ENCODE data around the gene SQSTM1. TPM values are rescaled to one million over a fixed set of nuclear protein-coding genes. Genes with fewer than 3 reads are reported as not detected.

Gene SQSTM1
- total and polyA plus RNA-seq, 9 of the 15 experiments (the other 6 are each of a cell fraction or from before 2014, with no cell fraction given): 5.6 to 148 (median 64.0) TPM

GRCh38 chr5:179791881-179792611 lies 28.7 kb upstream of the SQSTM1 start:
- peak overlapping the region in 1 of 2 experiments; percentile 83; a peak in 2 of 4 replicates for H3K9ac ChIP-seq (ENCODE audit: insufficient read depth in 1 of 2, low read depth in 2 of 2, low read length in 2 of 2)
- intact Hi-C loops (cut with micrococcal nuclease): no loop called here
- no peaks in the 10 kb centered on the region for H3K27me3 ChIP-seq (ENCODE audit: control insufficient read depth in 2 of 2, insufficient read depth in 2 of 2, low read length in 2 of 2)
- H3K4me3 ChIP-seq: no peak overlapping the region
- no peaks in the 10 kb centered on the region for H3K9me3 ChIP-seq (replicated peaks; ENCODE audit: control insufficient read depth, insufficient read depth, low read depth, low read length)
- in situ Hi-C loops (cut with MboI): no loop called here
- no peaks in the 10 kb centered on the region for H4K20me1 ChIP-seq (replicated peaks; ENCODE audit: control insufficient read depth, insufficient read depth, low read length)
- 76% methylated on average over 14 of the region's 15 CpGs for WGBS (ENCODE audit: insufficient coverage, low coverage, missing lambda C conversion rate)
- H3K4me1 ChIP-seq (replicated peaks in 1 of 2; ENCODE audit: control insufficient read depth in 2 of 2, insufficient read depth in 2 of 2, low read length in 2 of 2): peaks cover 0 to 37% of the 10 kb centered on the region in 2 experiments; a peak in 2 of 5 replicates
- no peak overlapping the region for H3K27ac ChIP-seq (ENCODE audit: extremely low read depth, low read depth, low read length)
- ATAC-seq (no peak), FAIRE-seq (no peak), DNase-seq (ENCODE audit: extremely low read depth in 1 of 4, low spot score in 3 of 4) (no peak)
- no peak overlapping the region for H2AFZ ChIP-seq (ENCODE audit: low read depth, low read length)
- no peaks in the 10 kb centered on the region for H3K9me1 ChIP-seq (ENCODE audit: control insufficient read depth, insufficient read depth, low read length)
- ChIA-PET POLR2A (interaction anchor here (0.5 to 1.4 kb wide), 6 partner anchors 9 to 92 kb away, joined by 3 to 5 read pairs (median 4); no protein-coding TSS in a partner anchor), CTCF (ENCODE audit: low intra/inter-chr PET ratio) (no interaction called here)
- peaks cover 4% of the 10 kb centered on the region; the same call in 1 of the 3 replicates for H3K36me3 ChIP-seq (ENCODE audit: control insufficient read depth, insufficient read depth, low read length)
- no TSS peak for BruUV-seq (replicated peaks)
- no peaks in the 10 kb centered on the region for H3K79me2 ChIP-seq (ENCODE audit: control insufficient read depth, insufficient read depth, low read length)
- no peak for TF ChIP-seq SMAD4 (CRISPR knock-in tag; conservative IDR thresholded peaks at IDR 0.05)
- no peak for TF ChIP-seq CHD4 (IDR thresholded peaks at IDR 0.05; ENCODE audit: insufficient read depth, insufficient replicate concordance, low read depth, low read length, poor library complexity, severe bottlenecking)
- TF ChIP-seq PHF8 (IDR thresholded peaks at IDR 0.05; ENCODE audit: borderline replicate concordance, low read length): no peak
- TF ChIP-seq POLR2G (IDR thresholded peaks at IDR 0.05; ENCODE audit: low read depth, low read length): 0 out of 2 replicates have a peak, but pooled peaks have one; percentile 34
- H3K4me2 ChIP-seq (ENCODE audit: insufficient read depth, low read length): no peak overlapping the region

Data from K562 (cell line).